Occipital lobe (tissue), 2 donors: ENCODE results near the gene WASF1. TPM values are rescaled to one million over a fixed set of nuclear protein-coding genes. Genes with fewer than 3 reads are reported as not detected.
"Not testable (repeated sequence)": the region's sequence is repeated elsewhere in the genome, so short reads cannot be mapped to it uniquely, and the experiment has no call there.

Source experiments
- DNase-seq: peaks from one replicate; lab custom pipeline; 2025; lab: John Stamatoyannopoulos, UW
- total RNA-seq: library from RNA; depleted of rRNA; stranded (reverse); fragments of >200 nt; gene quantifications from one replicate; pipeline ENCODE4 v1.2.3, GENCODE V29; 2014

The WASF1 gene
- total RNA-seq, 1 donor from 2014 or later, result 88.3 TPM

DNA sequence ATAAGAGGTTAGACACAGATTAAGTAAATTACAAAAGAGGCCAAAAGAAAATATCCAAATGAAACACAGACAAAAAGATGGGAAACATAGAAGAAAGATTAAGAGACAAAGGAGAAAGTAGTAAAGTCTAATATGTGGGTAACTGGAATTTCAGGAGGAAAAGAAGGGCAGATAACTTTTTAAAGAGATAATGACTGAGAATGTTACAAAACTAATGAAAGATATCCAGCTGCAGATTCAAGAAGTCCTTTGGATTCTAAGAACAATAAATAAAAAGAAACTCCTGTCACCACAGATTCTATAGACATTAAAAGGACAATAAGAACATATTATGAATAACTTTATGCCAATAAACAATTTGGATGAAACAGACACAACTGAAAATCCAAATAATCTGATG is 90.1 kb downstream of the WASF1 start:
- no peak for DNase-seq

DNA sequence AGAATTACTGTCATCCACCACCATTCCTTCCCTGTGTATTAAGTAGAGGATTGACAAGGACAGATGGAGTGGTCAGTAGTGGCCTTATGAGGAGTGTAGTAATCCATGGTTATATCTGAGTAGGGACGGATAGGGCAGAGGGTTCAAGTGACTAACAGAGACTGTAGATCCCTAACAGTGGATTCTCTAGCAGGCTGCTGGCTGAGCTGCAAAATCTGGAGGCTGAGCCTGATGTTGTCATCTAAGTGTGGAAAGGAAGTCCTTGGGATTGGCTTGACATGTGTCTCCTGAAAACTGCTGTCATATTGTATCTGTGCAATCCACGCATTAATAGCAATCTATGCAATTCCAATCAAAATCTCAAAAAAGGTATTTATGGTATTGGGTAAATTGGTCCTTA is 94.2 kb downstream of the WASF1 start:
- DNase-seq, result no peak

DNA sequence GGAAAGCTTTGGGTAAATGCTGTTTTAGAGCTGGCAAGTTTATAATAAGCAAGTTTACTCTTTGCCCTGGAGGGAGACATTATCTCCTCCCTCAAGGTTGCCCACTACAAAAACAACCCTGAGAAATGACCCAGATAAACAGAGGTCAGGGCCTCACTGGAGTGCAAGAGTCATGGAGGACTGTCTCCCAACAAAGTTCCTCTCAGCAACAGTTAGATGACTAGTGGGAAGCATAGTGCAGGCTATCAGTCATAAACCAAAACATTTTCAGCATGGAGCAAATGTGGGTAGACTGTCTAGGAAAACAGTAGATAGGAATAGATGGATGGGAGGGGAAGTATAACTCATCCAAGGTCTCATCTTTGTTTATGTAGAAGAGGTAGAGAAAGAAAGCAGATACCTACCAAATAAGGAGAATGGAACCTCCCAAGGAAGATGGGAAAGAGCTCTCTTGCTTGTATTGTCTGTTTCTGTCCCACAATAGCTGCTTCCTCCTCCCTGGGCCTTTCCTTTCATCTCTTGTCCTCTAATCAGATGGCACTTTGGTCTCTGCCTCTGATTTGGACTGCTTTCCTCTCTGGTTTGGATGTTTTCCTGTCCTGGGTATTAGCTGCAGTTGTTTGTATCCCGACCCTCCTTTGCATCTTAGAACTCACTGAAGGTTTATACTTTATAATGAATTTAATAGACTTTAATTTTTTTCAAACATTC is 95.4 kb downstream of the WASF1 start:
- DNase-seq, result no peak

DNA sequence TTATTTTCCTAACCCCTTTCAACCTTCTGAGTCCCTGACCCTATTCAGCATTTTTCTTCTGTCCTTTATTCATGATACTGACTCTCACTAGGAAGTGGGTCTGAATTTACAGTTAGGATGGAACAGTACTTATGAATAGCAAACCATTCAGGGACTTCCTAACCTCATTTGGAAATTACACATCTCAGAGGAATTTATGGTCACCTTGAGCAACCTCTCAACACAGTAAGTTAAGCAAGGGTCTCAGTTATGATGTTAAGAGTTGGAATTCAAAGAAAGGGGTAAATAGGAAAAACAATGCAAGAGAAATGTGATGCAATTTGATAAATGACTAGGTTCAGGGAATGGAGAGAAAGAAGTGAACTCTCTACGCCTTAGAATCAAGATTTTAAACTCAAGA is 104.1 kb downstream of the WASF1 start:
- no peak for DNase-seq

DNA sequence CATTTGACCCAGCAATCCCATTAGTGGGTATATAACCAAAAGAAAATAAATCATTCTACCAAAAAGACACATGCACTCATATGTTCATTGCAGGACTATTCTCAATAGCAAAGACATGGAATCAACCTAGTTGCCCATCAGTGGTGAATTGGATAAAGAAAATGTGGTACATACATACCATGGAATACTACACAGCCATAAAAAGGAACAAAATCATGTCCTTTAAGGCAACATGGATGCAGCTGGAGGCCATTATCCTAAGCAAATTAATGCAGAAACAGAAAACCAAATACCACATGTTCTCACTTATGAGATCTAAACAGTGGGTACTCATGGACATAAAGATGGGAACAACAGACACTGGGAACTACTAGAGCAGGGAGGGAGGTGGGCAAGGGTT is 106.0 kb downstream of the WASF1 start:
- DNase-seq, result not testable (repeated sequence)

DNA sequence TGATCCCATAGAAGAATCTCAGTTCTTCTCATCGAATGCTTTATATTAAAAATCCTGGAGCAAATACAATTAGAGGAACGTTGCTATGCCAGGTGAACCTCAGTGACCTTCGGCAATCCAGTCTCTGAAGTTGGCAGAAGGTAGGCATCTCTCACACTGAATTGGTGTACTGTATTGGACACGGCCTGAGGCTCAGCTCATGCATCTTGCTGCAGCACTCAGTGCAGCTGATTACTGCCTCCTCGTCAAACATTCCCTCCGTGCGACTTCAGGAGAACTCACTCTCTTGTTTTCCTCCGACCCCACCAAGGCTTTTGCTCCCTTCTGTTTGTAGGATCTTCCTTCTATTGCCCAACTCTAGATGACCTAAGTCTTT is 110.9 kb downstream of the WASF1 start:
- no peak for DNase-seq

DNA sequence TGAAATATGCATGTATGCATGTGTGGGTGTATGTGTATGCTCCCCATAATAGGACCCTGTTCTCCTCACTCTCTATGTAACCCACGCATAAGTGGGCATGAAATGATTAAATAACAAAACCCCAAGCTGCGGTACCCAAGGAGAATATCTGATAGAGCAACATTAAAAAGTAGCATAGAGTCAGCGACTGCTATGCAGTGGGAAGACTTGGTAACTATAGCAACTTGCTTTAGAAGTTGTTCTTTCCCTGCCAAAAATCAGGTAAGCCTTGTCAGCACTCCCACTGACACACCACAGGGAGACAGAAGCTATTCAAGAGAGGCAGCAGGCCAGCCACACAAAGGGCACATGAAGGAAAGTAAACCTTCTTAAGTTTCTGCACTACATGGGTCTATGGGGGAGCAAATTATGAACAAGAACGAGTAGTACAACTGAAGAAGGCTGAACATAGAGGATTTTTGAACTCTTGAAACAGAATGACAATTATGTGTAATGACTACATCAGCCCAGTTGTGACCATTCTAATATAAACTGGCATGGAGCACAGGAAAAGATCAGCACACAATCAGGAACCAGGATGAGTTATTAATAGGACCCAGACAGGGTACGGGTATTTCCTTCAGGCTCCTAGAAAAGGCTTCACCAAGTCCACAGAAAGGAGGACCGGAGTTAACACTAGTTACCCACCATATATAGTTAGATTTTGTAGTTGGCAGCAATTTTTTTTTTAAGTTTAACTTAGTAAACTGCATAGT is 111.5 kb downstream of the WASF1 start:
- peak; percentile 30 for DNase-seq

DNA sequence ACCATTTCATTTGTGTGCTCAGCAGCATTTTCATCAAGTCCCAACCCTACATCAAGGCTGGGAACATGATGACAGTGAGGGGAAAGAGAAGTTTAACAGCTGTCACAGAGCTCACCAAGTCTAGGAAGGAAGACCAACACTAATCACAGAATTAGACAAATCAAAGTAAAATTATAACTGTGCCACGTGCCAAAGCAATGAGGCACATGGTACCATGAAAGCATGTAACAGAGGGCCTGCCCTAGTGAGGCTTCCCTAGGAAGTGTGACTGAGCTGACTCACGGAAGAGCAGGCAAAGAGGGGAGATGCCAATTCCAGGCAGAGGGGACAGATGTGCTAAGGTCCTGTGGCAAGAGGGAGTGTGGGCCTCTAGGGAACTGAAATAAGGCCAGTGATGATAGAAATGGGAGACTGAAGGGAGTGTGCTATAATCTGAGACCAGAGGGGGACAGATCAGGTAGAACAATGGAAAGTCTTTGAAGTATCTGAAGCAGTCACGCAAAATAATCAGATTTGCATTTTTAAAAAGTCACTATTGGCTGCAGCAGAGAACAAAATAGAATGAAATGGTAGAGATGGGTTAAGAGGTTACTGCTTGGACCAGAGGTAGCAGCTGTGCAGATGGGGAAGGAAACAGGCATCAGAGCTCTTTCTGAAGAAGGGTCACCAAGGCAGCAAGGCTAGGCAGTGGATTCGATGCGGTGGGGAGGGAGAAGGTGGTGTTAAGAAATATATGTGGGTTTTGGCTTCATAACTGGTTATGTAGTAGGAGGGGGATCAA is 114.5 kb downstream of the WASF1 start:
- DNase-seq, result no peak

DNA sequence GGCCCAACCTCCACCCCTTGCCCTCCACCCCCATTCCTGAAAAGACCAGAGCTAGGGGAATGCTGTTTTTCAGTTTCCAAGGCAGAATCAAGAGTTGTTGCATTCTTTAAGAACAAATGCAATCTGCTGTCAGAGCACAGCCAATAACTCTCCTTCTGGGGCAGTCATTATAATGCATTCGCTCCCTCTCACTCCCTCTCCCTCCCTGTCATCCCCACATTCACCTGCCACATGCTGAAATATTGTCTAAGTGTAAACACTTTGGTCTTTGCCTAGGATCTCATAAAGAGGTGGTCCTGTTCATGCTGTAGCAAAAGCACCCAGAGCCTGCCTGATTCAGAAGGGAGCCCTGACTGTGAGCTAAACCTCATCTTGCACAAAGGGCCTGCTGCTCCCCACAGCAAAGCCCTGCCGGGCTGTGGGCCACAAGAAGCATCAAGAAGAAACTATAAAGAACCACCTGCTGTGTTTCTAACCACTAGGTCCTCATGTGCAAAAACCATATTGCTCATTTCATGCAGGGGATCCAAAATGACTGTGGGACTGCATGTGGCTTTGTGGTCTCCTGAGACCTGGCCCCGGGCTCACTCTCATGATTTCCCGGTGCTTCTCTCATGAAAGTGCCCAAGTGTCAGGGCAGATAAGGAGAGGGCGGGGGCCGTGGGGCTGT is 115.7 kb downstream of the WASF1 start:
- DNase-seq, result no peak

DNA sequence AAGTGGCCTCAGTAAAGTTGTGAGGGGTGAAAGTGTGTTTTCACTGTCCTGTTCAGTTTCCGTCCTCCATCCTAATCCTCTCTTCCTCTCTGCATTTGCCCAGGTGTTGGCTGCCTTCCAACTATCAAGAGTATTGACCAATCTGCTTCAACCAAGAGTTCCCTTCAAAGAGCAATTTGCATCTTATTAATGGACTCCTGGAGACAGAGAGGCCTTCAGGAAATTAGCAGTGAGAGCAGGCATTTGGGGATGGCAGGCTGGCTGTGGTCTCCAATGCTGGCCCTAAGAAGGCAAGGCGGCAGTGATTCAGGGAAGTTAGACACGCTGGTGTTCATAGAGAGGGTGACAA is 124.1 kb downstream of the WASF1 start:
- no peak for DNase-seq

DNA sequence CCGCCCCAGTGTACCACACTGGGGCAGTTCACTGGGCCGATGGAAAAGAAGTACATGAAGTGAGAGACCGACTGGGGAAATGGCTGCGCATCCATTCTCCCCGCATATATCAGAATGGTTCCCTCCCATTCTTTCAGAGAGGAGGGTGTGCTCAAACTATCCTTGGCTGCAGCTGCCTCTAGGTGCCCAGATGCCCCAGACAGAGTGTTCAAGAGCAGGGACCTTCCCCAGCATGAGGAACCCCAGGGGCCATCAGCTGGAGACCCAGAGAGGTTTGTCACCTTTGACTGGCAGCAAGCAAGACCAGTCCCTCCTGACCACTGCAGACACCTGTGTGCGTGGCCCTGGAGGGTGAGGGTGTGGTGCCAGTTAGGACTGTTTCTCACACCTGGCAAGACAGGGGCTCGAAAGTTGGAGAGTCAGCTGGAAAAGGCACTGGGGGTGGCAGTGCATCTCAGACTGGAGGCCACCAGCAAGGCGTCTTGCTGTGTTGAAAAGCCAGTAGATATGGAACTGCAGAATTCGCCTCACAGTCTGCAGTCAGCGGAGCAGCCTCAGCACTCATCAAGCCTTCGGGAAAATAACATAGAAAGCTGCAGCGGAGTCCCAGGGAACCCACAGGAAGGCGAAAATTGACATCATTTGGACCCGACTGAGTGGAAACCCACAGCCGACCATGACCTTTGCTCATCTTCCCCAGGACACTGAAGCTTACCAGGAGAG is 124.6 kb downstream of the WASF1 start:
- DNase-seq, result no peak

DNA sequence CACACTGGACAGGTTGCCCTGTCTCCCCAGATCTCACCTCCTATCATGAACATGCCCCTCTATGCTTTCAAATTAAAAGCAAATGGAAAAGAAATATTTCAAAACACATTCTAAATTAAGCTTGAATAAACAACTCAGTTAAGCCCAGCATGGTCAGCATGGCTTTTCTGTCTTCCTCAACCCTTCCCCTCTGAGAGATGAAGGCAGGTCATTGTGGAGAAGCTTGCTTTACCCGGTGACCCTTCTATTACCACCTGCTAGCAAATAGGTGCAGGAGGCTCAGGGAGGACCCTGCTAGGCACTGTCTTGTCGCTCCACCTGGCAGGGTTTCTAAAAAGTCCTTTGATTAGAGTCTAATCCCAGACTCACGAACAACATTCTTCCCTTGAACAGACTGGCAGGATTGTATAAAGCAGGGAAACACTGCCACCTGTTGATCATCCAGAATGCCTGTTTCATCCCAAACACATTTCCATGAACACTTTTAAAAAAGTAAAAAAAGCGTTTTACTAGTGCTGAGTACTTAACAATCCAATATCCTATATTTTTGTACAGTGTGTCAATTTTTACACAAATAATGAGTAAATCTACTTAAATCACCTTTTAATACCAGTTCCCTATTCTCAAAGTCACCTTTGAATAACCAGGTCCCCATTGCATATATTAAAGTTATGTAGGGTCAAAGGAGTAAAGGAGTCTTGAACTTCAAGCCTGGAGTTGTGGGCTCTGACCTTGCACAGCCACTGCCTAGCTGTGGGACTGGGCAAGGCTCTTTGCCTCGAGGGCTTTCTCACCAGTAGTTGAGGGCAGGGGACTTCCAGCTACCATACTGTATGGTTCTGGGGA is 125.9 kb downstream of the WASF1 start:
- DNase-seq, result no peak

DNA sequence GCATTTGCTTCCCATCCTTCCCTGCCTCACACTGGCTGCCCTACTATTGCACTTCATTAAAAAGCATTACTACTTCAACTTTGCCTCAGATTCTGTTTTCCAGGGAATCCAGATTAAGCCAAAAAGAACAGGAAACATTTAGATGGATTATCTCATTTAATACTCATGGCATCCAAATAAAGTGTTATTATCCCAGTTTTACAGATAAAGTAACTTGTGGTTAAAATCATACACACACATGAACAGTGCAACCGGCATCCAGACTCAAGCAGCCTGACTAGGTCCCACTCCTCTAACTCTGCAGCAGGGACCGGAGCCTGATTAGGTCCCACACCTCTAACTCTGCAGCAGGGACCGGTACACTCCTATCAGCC is 129.0 kb downstream of the WASF1 start:
- no peak for DNase-seq

Other genes starting within 250 kb of the WASF1 start
- not detected for gene GPR6, start 201.4 kb downstream of the WASF1 start, total RNA-seq
- 28.2 TPM for gene CDC40, start 757 bp upstream of the WASF1 start, total RNA-seq
- 2.5 TPM for gene METTL24, start 178.7 kb upstream of the WASF1 start, total RNA-seq
- gene DDO, start 235.9 kb upstream of the WASF1 start, total RNA-seq, result 0.16 TPM